SK-N-MC (cell line): ENCODE measurements around the gene LRFN2.

ENCODE experiments used
- EZH2 ChIP-seq: fragments of 200-600 bp; sonication (generic); IDR thresholded peaks from one replicate; pipeline ENCODE4 v1.6.1; 2017; ENCODE audit warnings: antibody characterized with exemption
- FOXP2 ChIP-seq: optimal IDR thresholded peaks from 2 replicates; pipeline ENCODE3; 2011; ENCODE audit warnings: mild to moderate bottlenecking, moderate library complexity; ENCODE audit not compliant: insufficient read depth; ENCODE audit errors: extremely low read length, control extremely low read depth
- POLR2AphosphoS5 ChIP-seq: IDR thresholded peaks from 2 replicates; pipeline ENCODE4 v1.6.1; 2012; ENCODE audit warnings: mild to moderate bottlenecking, low read depth, low read length, borderline replicate concordance

DNA sequence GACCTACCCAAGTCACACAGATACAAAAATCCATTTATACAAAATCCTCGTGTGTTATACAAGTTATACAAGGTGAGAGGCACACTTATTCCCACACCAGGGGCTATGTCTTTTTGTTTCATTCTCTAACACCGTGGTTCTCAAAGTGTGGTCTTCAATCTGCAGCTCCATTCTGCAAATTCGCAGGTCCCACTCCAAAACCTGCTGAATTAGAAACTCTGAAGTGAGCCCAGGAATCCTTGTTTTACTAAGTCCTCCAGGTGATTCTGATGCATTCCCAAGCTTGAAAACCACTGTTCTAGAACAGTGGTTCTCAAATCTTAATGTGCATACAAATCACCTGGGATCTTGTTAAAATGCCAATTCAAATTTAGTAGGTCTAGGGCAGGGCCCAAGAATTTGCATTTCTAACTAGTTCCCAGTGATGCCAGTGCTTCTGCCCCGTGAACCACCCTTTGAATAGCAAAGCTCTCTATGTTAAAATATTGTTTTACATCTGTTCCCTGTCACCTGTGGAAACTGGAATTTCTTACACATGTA is 35.1 kb downstream of the LRFN2 start:
- TF ChIP-seq EZH2 (no peak), POLR2AphosphoS5 (no peak), FOXP2 (no peak)
